Neural cell (in vitro differentiated cells): ENCODE results near the gene DPYD. TPM values are rescaled to one million over a fixed set of nuclear protein-coding genes. Genes with fewer than 3 reads are reported as not detected.

Experiments
- H2AFZ ChIP-seq: fragments of 200-600, 300-800 bp; sonication (generic), shearing (Covaris generic); 2 replicates; pipeline ENCODE4 v1.6.0; 2014; ENCODE audit warnings: low read depth, mild to moderate bottlenecking, antibody characterized with exemption, low read length, moderate library complexity
- H3F3A ChIP-seq: fragments of 200-600 bp; shearing (Covaris generic); 2 replicates; pipeline ENCODE4 v1.6.1; 2016; ENCODE audit warnings: mild to moderate bottlenecking, moderate library complexity, mixed read lengths, antibody characterized with exemption, low read length; ENCODE audit not compliant: insufficient read depth, poor library complexity, severe bottlenecking
- H3K27ac ChIP-seq: fragments of 200-600, 300-800 bp; sonication (generic), shearing (Covaris generic); 2 replicates; pipeline ENCODE4 v1.5.1; 2014; ENCODE audit warnings: mild to moderate bottlenecking, low read length, moderate library complexity
- H3K27me3 ChIP-seq: fragments of 300-800, 200-600 bp; sonication (generic), shearing (Covaris generic); 2 replicates; pipeline ENCODE4 v1.6.0; 2014; ENCODE audit warnings: mild to moderate bottlenecking, low read depth, low read length, moderate library complexity; ENCODE audit not compliant: insufficient read depth
- H3K36me3 ChIP-seq: fragments of 300-800, 200-600 bp; sonication (generic), shearing (Covaris generic); 2 replicates; pipeline ENCODE4 v1.5.1; 2014; ENCODE audit warnings: mild to moderate bottlenecking, antibody characterized with exemption, low read length, moderate library complexity; ENCODE audit not compliant: insufficient read depth
- H3K4me2 ChIP-seq: fragments of 300-800, 200-600 bp; sonication (generic), shearing (Covaris generic); 2 replicates; pipeline ENCODE4 v1.6.0; 2014; ENCODE audit warnings: mild to moderate bottlenecking, low read length
- H3K4me3 ChIP-seq: fragments of 300-800, 200-600 bp; sonication (generic), shearing (Covaris generic); 2 replicates; pipeline ENCODE4 v1.5.1; 2014; ENCODE audit warnings: mild to moderate bottlenecking, low read length, moderate library complexity
- H3K79me2 ChIP-seq: fragments of 200-600 bp; shearing (Covaris generic); replicated peaks from 2 replicates; pipeline ENCODE4 v1.6.0; 2014; ENCODE audit warnings: mild to moderate bottlenecking, low read length, moderate library complexity; ENCODE audit not compliant: insufficient read depth
- H3K9ac ChIP-seq: fragments of 300-800, 200-600 bp; sonication (generic), shearing (Covaris generic); 2 replicates; pipeline ENCODE4 v1.6.1; 2016; ENCODE audit warnings: mild to moderate bottlenecking, low read length, mixed read lengths
- H3K9me2 ChIP-seq: fragments of 200-600 bp; shearing (Covaris generic); 2 replicates; pipeline ENCODE4 v1.6.1; 2016; ENCODE audit warnings: mild to moderate bottlenecking, low read length, mixed read lengths; ENCODE audit not compliant: insufficient read depth
- H3K9me3 ChIP-seq: fragments of 200-600, 300-800 bp; sonication (generic), shearing (Covaris generic); 2 replicates; pipeline ENCODE4 v1.6.1; 2016; ENCODE audit warnings: mild to moderate bottlenecking, mixed run types, low read length, moderate library complexity, mixed read lengths
- H4K20me1 ChIP-seq: fragments of 200-600 bp; shearing (Covaris generic); 2 replicates; pipeline ENCODE4 v1.6.1; 2016; ENCODE audit warnings: mild to moderate bottlenecking, mixed run types; ENCODE audit not compliant: insufficient read depth
- CTCF ChIP-seq: fragments of 450-650 bp; IDR thresholded peaks from 2 replicates; pipeline ENCODE4 v1.5.1; 2014; ENCODE audit warnings: antibody characterized with exemption, mild to moderate bottlenecking, moderate library complexity; ENCODE audit not compliant: poor library complexity, severe bottlenecking
- EP300 ChIP-seq: fragments of 450-650 bp; conservative IDR thresholded peaks from 2 replicates; pipeline ENCODE4 v1.6.1; 2014; ENCODE audit warnings: antibody characterized with exemption, mild to moderate bottlenecking, moderate library complexity; ENCODE audit not compliant: poor library complexity, severe bottlenecking
- EZH2 ChIP-seq: fragments of 200-600, 300-800 bp; shearing (Covaris generic), sonication (generic); IDR thresholded peaks from 2 replicates; pipeline ENCODE4 v1.6.1; 2014; ENCODE audit warnings: antibody characterized with exemption, low read length, borderline replicate concordance, mild to moderate bottlenecking; ENCODE audit not compliant: insufficient read depth, poor library complexity, severe bottlenecking
- MXI1 ChIP-seq: fragments of 450-650 bp; conservative IDR thresholded peaks from 2 replicates; pipeline ENCODE4 v1.6.1; 2014; ENCODE audit warnings: antibody characterized with exemption, mild to moderate bottlenecking; ENCODE audit not compliant: poor library complexity, severe bottlenecking
- POLR2AphosphoS5 ChIP-seq: IDR thresholded peaks from 2 replicates; pipeline ENCODE4 v1.6.1; 2012
- RAD21 ChIP-seq: fragments of 450-650 bp; conservative IDR thresholded peaks from 2 replicates; pipeline ENCODE4 v1.6.1; 2014; ENCODE audit warnings: antibody characterized with exemption, mild to moderate bottlenecking, moderate library complexity
- REST ChIP-seq: IDR thresholded peaks from 2 replicates; pipeline ENCODE4 v1.6.1; 2012; ENCODE audit warnings: borderline replicate concordance
- SMC3 ChIP-seq: fragments of 450-650 bp; conservative IDR thresholded peaks from 2 replicates; pipeline ENCODE4 v1.6.1; 2014; ENCODE audit warnings: antibody characterized with exemption, mild to moderate bottlenecking, moderate library complexity; ENCODE audit not compliant: poor library complexity
- TAF1 ChIP-seq: IDR thresholded peaks from 2 replicates; pipeline ENCODE4 v1.6.1; 2012; ENCODE audit warnings: low read depth
- polyA plus RNA-seq: library from polyadenylated mRNA; depleted of rRNA; stranded (reverse); fragments of >200 nt; gene quantifications from 2 replicates; pipeline ENCODE4 v1.2.3, GENCODE V29; 2014

The DPYD gene
- polyA plus RNA-seq, 1 donor from 2014 or later = 6.7 TPM

- H2AFZ ChIP-seq = no peak overlapping the region
- no peaks in the 10 kb centered on the region for H3K36me3 ChIP-seq
- TF ChIP-seq EP300 (no peak), EZH2 (no peak), POLR2AphosphoS5 (no peak), RAD21 (no peak), TAF1 (no peak), CTCF (no peak), REST (no peak), MXI1 (no peak), SMC3 (no peak)
- H4K20me1 ChIP-seq = no peaks in the 10 kb centered on the region
- H3K9me3 ChIP-seq = no peaks in the 10 kb centered on the region
- H3K79me2 ChIP-seq = no peaks in the 10 kb centered on the region
- no peak overlapping the region for H3K4me3 ChIP-seq
- peak overlapping the region; percentile 19 for H3K27ac ChIP-seq
- no peaks in the 10 kb centered on the region for H3K27me3 ChIP-seq
- no peak overlapping the region for H3K9ac ChIP-seq
- peaks cover 4% of the 10 kb centered on the region for H3F3A ChIP-seq
- no peak overlapping the region for H3K4me2 ChIP-seq
- H3K9me2 ChIP-seq = no peaks in the 10 kb centered on the region
Observed at GRCh38 chr1:97797403-97798183, 123.2 kb downstream of the DPYD start.

GRCh38 chr1:97796711-97797110 is 124.1 kb downstream of the DPYD start:
- Histone ChIP-seq H3F3A (peaks cover 4% of the 10 kb centered on the region), H3K27me3 (no peaks in the 10 kb centered on the region), H3K4me2 (peak overlapping the region; percentile 5), H3K9me3 (no peaks in the 10 kb centered on the region), H3K79me2 (no peaks in the 10 kb centered on the region), H3K36me3 (no peaks in the 10 kb centered on the region), H3K4me3 (peak overlapping the region; percentile 5), H3K9me2 (no peaks in the 10 kb centered on the region), H3K9ac (no peak overlapping the region), H2AFZ (peak overlapping the region; percentile 23), H4K20me1 (no peaks in the 10 kb centered on the region), H3K27ac (peak overlapping the region; percentile 19)
- TF ChIP-seq POLR2AphosphoS5 = peak; percentile 22
- TF ChIP-seq CTCF = no peak
- no peak for TF ChIP-seq RAD21
- no peak for TF ChIP-seq TAF1
- TF ChIP-seq SMC3 = no peak
- peak; percentile 43 for TF ChIP-seq REST
- no peak for TF ChIP-seq EZH2
- no peak for TF ChIP-seq MXI1
- peak; percentile 51 for TF ChIP-seq EP300
